Stimulated activated CD8-positive, alpha-beta memory T cell treated with anti-CD3 and anti-CD28 coated beads, Interleukin-2, amount 100 ng/mL, for 48 hours (primary cell): Measurements from ENCODE around the gene PEG3.

Experiments used
- DNase-seq, 2 donors: peaks; one replicate each; pipeline ENCODE4 v3.0.0-alpha.2; 2020; ENCODE audit warnings: low read depth in 2 of 2

PEG3 gene

DNA sequence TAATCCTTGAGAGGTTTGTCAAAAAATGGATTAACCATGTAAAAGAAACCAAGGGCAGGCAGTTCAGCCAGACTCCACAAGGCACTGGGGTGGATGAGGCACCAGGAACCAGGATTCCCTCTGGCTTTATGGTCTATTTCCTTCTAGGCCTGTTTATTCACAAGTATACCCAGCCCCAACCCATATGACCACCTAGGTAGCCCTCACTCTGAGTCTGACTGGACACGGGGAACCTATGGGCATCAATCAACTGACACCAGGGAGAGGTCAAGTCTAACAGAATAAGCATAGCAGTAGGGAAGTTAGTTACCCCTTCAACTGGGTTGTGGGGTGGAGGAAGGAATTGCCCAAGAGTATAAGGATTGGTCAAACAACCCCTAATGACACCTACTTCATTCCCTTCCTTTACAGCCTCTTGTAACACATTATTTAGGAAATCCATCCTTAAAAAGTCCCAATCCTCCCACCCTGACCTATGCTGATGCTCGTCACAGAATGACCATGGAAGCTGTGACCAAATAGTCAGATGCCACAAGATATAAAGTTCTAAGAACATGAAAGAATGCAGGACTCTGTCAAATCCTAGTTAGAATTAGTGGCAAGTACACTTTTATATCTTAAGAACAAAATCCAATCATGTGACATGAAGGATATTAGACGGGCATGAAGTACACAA is 31.7 kb downstream of the PEG3 start:
- DNase-seq, result no peak

DNA sequence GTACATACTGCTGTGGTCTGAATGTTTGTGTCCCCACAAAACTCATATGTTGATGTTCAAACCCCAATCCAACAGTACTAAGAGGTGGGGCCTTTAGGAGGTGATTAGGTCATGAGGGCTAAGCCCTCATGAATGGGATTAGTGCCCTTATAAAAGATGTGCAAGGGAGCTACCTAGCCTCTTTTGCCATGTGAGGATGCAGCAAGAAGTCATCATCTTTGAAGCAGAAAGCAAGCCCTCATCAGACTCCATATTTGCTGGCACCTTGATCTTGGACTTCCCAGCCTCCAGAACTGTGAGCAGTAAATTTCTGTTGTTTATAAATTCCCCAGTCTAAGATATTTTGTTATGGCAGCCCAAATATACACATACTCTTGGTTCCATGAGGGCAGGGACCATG is 33.9 kb downstream of the PEG3 start:
- DNase-seq, result no peak
